ENCODE measurements around the gene AMER2. TPM values are rescaled to one million over a fixed set of nuclear protein-coding genes. Genes with fewer than 3 reads are reported as not detected.

The AMER2 gene
- total and polyA plus RNA-seq, 3 experiments from 2014 or later, result not detected

GRCh38 chr13:25207291-25207810 lies 35.3 kb upstream of the AMER2 start:
- Histone ChIP-seq H3K4me3 (ENCODE audit: low read length) (no peak overlapping the region), H3K27ac (ENCODE audit: low read depth, low read length) (no peak overlapping the region), H3K4me1 (ENCODE audit: insufficient read depth, low read length) (no peaks in the 10 kb centered on the region), H3K36me3 (ENCODE audit: insufficient read depth, low read length) (no peaks in the 10 kb centered on the region), H3K9me3 (ENCODE audit: low read length) (no peaks in the 10 kb centered on the region), H3K27me3 (ENCODE audit: insufficient read depth, low read length, poor library complexity, severe bottlenecking) (no peaks in the 10 kb centered on the region)
- Mint-ChIP-seq H3K27ac (no peak overlapping the region), H3K9me3 (no peaks in the 10 kb centered on the region), H3K36me3 (no peaks in the 10 kb centered on the region), H3K4me3 (no peak overlapping the region), H3K4me1 (no peaks in the 10 kb centered on the region), H3K27me3 (peaks cover 8 to 15% of the 10 kb centered on the region in 2 donors)
- no peak for DNase-seq
- CTCF ChIA-PET, result no interaction called here
- POLR2A ChIA-PET, result no interaction called here

- H3K36me3 ChIP-seq (ENCODE audit: insufficient read depth, low read length), result no peaks in the 10 kb centered on the region
- H3K27ac ChIP-seq (ENCODE audit: low read depth, low read length), result no peak overlapping the region
- ChIA-PET POLR2A (no interaction called here), CTCF (no interaction called here)
- H3K27me3 ChIP-seq (ENCODE audit: insufficient read depth, low read length, poor library complexity, severe bottlenecking), result no peaks in the 10 kb centered on the region
- Mint-ChIP-seq H3K9me3 (no peaks in the 10 kb centered on the region), H3K27ac (peak overlapping the region in 1 of 8 donors; percentile 64), H3K36me3 (no peaks in the 10 kb centered on the region), H3K4me1 (no peaks in the 10 kb centered on the region), H3K27me3 (peaks cover 13 to 25% of the 10 kb centered on the region in 2 donors), H3K4me3 (no peak overlapping the region)
- no peak for DNase-seq
- H3K4me1 ChIP-seq (ENCODE audit: insufficient read depth, low read length), result no peaks in the 10 kb centered on the region
- no peaks in the 10 kb centered on the region for H3K9me3 ChIP-seq (ENCODE audit: low read length)
- no peak overlapping the region for H3K4me3 ChIP-seq (ENCODE audit: low read length)
Observed at GRCh38 chr13:25204863-25205262, 32.8 kb upstream of the AMER2 start.

- peaks cover 13 to 28% of the 10 kb centered on the region in 2 donors for H3K27me3 Mint-ChIP-seq
- CTCF ChIA-PET, result no interaction called here
Observed at GRCh38 chr13:25203127-25203740, 31.1 kb upstream of the AMER2 start.

GRCh38 chr13:25200783-25201182 lies 28.7 kb upstream of the AMER2 start:
- Mint-ChIP-seq H3K27ac (no peak overlapping the region), H3K27me3 (peaks cover 13 to 26% of the 10 kb centered on the region in 2 donors), H3K4me3 (no peak overlapping the region), H3K4me1 (no peaks in the 10 kb centered on the region), H3K9me3 (no peaks in the 10 kb centered on the region), H3K36me3 (no peaks in the 10 kb centered on the region)
- no peak overlapping the region for H3K4me3 ChIP-seq (ENCODE audit: low read length)
- no peak for DNase-seq
- no peaks in the 10 kb centered on the region for H3K36me3 ChIP-seq (ENCODE audit: insufficient read depth, low read length)
- ChIA-PET CTCF (no interaction called here), POLR2A (no interaction called here)
- no peaks in the 10 kb centered on the region for H3K9me3 ChIP-seq (ENCODE audit: low read length)
- H3K27ac ChIP-seq (ENCODE audit: low read depth, low read length), result no peak overlapping the region
- H3K4me1 ChIP-seq (ENCODE audit: insufficient read depth, low read length), result no peaks in the 10 kb centered on the region
- no peaks in the 10 kb centered on the region for H3K27me3 ChIP-seq (ENCODE audit: insufficient read depth, low read length, poor library complexity, severe bottlenecking)

More at GRCh38 chr13:25203127-25203740, 31.1 kb upstream of the AMER2 start:
- Histone ChIP-seq H3K27ac (ENCODE audit: low read depth, low read length) (no peak overlapping the region), H3K36me3 (ENCODE audit: insufficient read depth, low read length) (no peaks in the 10 kb centered on the region), H3K9me3 (ENCODE audit: low read length) (no peaks in the 10 kb centered on the region), H3K4me3 (ENCODE audit: low read length) (no peak overlapping the region), H3K4me1 (ENCODE audit: insufficient read depth, low read length) (no peaks in the 10 kb centered on the region), H3K27me3 (ENCODE audit: insufficient read depth, low read length, poor library complexity, severe bottlenecking) (no peaks in the 10 kb centered on the region)
- Mint-ChIP-seq H3K27ac (peak overlapping the region in 1 of 8 donors; percentile 12), H3K4me1 (no peaks in the 10 kb centered on the region), H3K36me3 (no peaks in the 10 kb centered on the region), H3K4me3 (no peak overlapping the region), H3K9me3 (no peaks in the 10 kb centered on the region)
- no peak for DNase-seq
- POLR2A ChIA-PET, result no interaction called here

GRCh38 chr13:25198647-25199046 lies 26.6 kb upstream of the AMER2 start:
- Mint-ChIP-seq H3K4me3 (no peak overlapping the region), H3K4me1 (no peaks in the 10 kb centered on the region), H3K36me3 (no peaks in the 10 kb centered on the region), H3K27me3 (peaks cover 16 to 38% of the 10 kb centered on the region in 2 donors), H3K9me3 (no peaks in the 10 kb centered on the region), H3K27ac (no peak overlapping the region)
- H3K4me3 ChIP-seq (ENCODE audit: low read length), result no peak overlapping the region
- POLR2A ChIA-PET, result no interaction called here
- CTCF ChIA-PET, result no interaction called here
- H3K36me3 ChIP-seq (ENCODE audit: insufficient read depth, low read length), result no peaks in the 10 kb centered on the region
- H3K27me3 ChIP-seq (ENCODE audit: insufficient read depth, low read length, poor library complexity, severe bottlenecking), result no peaks in the 10 kb centered on the region
- no peak for DNase-seq
- H3K27ac ChIP-seq (ENCODE audit: low read depth, low read length), result no peak overlapping the region
- no peaks in the 10 kb centered on the region for H3K4me1 ChIP-seq (ENCODE audit: insufficient read depth, low read length)
- no peaks in the 10 kb centered on the region for H3K9me3 ChIP-seq (ENCODE audit: low read length)

GRCh38 chr13:25196971-25197370 lies 24.9 kb upstream of the AMER2 start:
- no peaks in the 10 kb centered on the region for H3K4me1 Mint-ChIP-seq
- no peaks in the 10 kb centered on the region for H3K4me1 ChIP-seq (ENCODE audit: insufficient read depth, low read length)
- H3K27me3 ChIP-seq (ENCODE audit: insufficient read depth, low read length, poor library complexity, severe bottlenecking), result peaks cover 1% of the 10 kb centered on the region
- DNase-seq, result no peak
- POLR2A ChIA-PET, result no interaction called here
- peaks cover 18 to 39% of the 10 kb centered on the region in 2 donors for H3K27me3 Mint-ChIP-seq
- H3K27ac Mint-ChIP-seq, result no peak overlapping the region
- no peaks in the 10 kb centered on the region for H3K9me3 ChIP-seq (ENCODE audit: low read length)
- H3K4me3 Mint-ChIP-seq, result no peak overlapping the region
- no peaks in the 10 kb centered on the region for H3K36me3 ChIP-seq (ENCODE audit: insufficient read depth, low read length)
- CTCF ChIA-PET, result no interaction called here
- H3K36me3 Mint-ChIP-seq, result no peaks in the 10 kb centered on the region
- no peaks in the 10 kb centered on the region for H3K9me3 Mint-ChIP-seq
- H3K27ac ChIP-seq (ENCODE audit: low read depth, low read length), result no peak overlapping the region
- H3K4me3 ChIP-seq (ENCODE audit: low read length), result no peak overlapping the region

- H3K27me3 ChIP-seq (ENCODE audit: insufficient read depth, low read length, poor library complexity, severe bottlenecking), result peaks cover 7% of the 10 kb centered on the region
- Mint-ChIP-seq H3K27me3 (peaks cover 19 to 59% of the 10 kb centered on the region in 2 donors), H3K27ac (no peak overlapping the region), H3K4me3 (no peak overlapping the region), H3K4me1 (no peaks in the 10 kb centered on the region), H3K36me3 (no peaks in the 10 kb centered on the region), H3K9me3 (no peaks in the 10 kb centered on the region)
- no peaks in the 10 kb centered on the region for H3K4me1 ChIP-seq (ENCODE audit: insufficient read depth, low read length)
- CTCF ChIA-PET, result interaction anchor here (0.6 kb wide), 1 partner anchor 63 kb away, joined by 3 read pairs; no protein-coding TSS in a partner anchor
- H3K9me3 ChIP-seq (ENCODE audit: low read length), result no peaks in the 10 kb centered on the region
- no peak overlapping the region for H3K27ac ChIP-seq (ENCODE audit: low read depth, low read length)
- H3K4me3 ChIP-seq (ENCODE audit: low read length), result no peak overlapping the region
- no peaks in the 10 kb centered on the region for H3K36me3 ChIP-seq (ENCODE audit: insufficient read depth, low read length)
- POLR2A ChIA-PET, result no interaction called here
- DNase-seq, result no peak
Observed at GRCh38 chr13:25192936-25193335, 20.8 kb upstream of the AMER2 start.

- no peaks in the 10 kb centered on the region for H3K9me3 Mint-ChIP-seq
- no peaks in the 10 kb centered on the region for H3K36me3 Mint-ChIP-seq
- peaks cover 19 to 63% of the 10 kb centered on the region in 2 donors for H3K27me3 Mint-ChIP-seq
- Histone ChIP-seq H3K9me3 (ENCODE audit: low read length) (no peaks in the 10 kb centered on the region), H3K4me1 (ENCODE audit: insufficient read depth, low read length) (no peaks in the 10 kb centered on the region), H3K27ac (ENCODE audit: low read depth, low read length) (no peak overlapping the region), H3K36me3 (ENCODE audit: insufficient read depth, low read length) (no peaks in the 10 kb centered on the region), H3K27me3 (ENCODE audit: insufficient read depth, low read length, poor library complexity, severe bottlenecking) (peaks cover 7% of the 10 kb centered on the region), H3K4me3 (ENCODE audit: low read length) (no peak overlapping the region)
- ChIA-PET CTCF (no interaction called here), POLR2A (no interaction called here)
- no peak overlapping the region for H3K4me3 Mint-ChIP-seq
- DNase-seq, result no peak
- no peaks in the 10 kb centered on the region for H3K4me1 Mint-ChIP-seq
- no peak overlapping the region for H3K27ac Mint-ChIP-seq
Observed at GRCh38 chr13:25192489-25192888, 20.4 kb upstream of the AMER2 start.
